Activated gamma-delta T cell treated with anti-CD3 and anti-CD28 coated beads, Interleukin-2, amount 50 U/mL, for 16 hours (primary cell): ENCODE data around the gene PRCD.
"Not testable (repeated sequence)": the region's sequence is repeated elsewhere in the genome, so short reads cannot be mapped to it uniquely, and the experiment has no call there.

Experiments used
- DNase-seq: peaks from one replicate; pipeline ENCODE4 v3.0.0-alpha.2; 2020; ENCODE audit warnings: low read depth

The PRCD gene

GRCh38 chr17:76556765-76557367 is 17.0 kb downstream of the PRCD start:
- no peak for DNase-seq

DNA sequence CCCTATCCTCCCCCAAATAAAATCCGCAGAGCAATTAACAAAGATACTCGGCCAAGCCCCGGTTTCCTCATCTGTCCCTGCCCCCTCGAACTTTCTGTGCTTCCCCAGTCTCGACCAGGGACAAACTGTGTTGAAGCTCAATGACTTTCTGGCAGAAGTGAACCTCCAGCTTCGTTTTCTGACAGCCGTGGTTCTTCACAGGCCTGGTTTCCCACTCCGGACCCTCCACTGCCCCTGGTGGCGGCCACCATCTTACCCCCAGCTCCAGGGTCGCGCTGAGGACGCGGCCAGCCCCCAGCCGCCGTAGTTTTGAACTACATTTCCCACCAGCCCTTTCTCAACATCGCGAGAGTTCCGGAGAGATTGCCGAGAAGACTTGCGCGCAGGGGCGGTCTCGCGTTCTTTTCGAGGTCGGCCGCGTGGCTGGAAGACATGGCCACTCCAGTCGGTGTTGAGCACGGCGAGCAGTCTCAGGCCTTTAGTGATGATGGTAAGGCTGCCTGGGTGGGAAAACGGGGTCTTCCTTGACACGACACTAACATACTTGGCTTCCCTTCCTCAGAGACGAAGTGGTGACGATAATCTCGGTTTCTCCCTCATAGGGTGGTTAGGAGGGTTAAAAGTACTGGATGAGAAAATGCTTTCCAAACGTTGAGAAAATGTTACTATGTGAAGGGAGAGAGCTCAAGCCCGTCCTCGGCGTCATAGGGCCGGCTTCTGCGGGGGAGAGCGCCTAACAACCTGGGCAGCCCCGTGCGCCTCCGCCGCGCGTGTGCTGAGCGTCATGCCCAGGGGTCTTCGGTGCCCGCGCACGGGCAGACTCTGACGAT is 17.7 kb downstream of the PRCD start:
- peak; percentile 89 for DNase-seq

- no peak for DNase-seq
Measured at GRCh38 chr17:76558198-76559095, 18.6 kb downstream of the PRCD start.

DNA sequence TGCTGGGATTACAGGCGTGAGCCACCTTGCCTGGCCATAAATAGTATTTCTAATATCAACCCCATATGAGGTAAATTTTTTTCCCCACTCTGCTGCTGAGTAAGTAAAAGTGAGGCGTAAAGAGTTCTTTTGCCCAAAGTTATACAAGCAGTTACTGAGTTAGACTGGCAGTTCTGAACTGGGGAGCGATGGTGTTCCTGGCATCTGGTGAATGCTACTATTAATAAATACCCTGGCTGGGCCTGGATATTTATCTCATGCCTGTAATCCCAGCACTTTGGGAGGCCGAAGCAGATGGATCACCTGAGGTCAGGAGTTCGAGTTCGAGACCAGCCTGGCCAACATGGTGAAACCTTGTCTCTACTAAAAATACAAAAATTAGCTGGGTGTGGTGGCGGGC is 19.6 kb downstream of the PRCD start:
- not testable (repeated sequence) for DNase-seq

DNA sequence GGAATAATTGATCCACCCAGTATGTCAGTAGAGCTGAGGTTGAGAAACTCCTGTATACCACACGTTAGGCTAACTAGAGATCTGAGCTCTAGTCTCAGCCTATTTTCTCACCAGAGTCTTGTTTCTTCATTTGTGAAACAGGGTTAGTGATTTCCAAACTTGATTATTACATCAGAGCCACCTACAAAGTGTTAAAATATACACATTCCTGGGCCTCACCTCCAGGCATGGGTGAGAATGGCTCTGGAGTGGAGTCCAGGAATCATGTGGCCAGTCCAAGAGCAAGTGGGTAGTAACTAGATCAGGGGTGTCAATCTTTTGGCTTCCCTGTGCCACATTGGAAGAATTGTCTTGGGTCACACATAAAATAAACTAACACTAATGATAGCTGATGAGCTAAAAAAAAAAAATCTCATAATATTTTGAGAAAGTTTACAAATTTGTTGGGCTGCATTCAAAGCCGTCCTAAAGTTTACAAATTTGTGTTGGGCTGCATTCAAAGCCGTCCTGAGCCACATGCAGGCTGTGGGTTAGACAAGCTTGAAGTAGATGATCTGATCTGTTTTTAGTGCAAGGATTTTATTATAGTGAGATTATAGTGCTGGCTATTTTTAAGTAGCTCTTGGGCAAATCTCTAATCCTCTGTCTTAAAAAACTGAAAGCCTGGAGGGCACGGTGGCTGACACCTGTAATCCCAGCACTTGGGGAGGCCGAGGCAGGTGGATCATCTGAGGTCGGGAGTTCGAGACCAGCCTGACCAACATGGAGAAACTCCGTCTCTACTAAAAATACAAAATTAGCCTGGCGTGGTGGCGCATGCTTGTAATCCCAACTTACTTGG is 20.4 kb downstream of the PRCD start:
- no peak for DNase-seq

- no peak for DNase-seq
Measured at GRCh38 chr17:76560877-76561221, 21.0 kb downstream of the PRCD start.

- no peak for DNase-seq
Measured at GRCh38 chr17:76561332-76561731, 21.5 kb downstream of the PRCD start.

DNA sequence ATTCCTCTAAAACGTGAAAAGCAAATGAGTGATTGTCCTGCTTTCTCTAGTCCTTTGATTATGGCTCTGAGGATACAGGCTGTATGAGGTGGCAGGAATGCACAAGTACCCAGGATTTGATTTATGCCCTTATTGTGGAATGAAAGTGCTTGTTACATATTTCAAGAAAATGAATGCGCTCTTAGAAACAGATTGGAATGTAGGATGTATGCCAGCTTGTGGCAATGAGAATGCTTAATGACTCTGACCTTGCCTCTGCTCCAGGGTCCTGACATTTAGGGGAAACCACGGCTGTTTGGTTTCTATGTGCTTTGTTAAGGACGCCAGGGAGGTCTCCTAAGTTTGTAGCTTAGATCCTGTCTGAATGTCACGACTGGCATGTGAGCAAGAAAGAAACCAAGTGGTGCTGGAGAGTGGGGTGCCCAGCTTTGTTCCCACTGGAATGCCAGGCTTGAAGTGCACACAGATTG is 22.0 kb downstream of the PRCD start:
- no peak for DNase-seq

GRCh38 chr17:76562734-76563148 is 22.9 kb downstream of the PRCD start:
- no peak for DNase-seq

- not testable (repeated sequence) for DNase-seq
Measured at GRCh38 chr17:76563359-76563758, 23.5 kb downstream of the PRCD start.

- DNase-seq, result not testable (repeated sequence)
Measured at GRCh38 chr17:76564991-76565727, 25.3 kb downstream of the PRCD start.

- no peak for DNase-seq
Measured at GRCh38 chr17:76565728-76566612, 26.1 kb downstream of the PRCD start.

DNA sequence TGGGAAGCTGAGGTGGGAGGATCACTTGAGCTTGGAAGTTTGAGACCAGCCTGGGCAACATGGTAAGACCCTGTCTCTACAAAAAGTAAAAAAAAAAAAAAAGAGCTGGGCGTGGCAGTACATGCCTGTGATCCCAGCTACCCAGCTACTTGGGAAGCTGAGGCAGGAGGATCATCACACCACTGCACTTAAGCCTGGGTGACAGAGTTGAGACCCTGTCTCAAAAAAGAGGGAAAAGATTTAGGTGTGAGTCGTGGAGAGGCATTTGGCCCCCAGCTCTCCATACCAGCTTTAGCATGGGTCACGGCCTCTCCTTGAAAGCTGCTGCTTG is 26.7 kb downstream of the PRCD start:
- no peak for DNase-seq

DNA sequence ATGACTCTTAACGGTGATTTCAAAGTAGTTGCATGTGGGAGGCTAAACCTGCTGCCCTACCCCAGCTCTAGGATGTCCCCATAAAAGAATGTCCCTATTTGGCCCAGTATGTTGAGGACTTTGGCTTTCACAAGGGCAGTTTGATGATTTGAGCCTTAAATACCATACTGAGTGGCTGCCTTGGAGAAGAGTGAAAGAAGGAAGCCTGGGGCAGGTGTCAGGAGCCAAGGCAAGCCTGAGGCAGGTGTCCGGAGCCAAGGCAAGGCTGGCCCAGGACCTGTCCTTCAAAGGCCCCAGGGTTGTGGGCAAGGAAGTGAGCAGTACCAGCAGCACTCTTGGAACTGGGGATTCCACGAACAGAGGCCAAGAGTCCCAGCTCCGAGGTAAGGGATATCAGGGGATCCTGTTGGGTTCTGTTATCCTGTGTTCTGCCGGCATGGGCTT is 27.2 kb downstream of the PRCD start:
- DNase-seq, result no peak

DNA sequence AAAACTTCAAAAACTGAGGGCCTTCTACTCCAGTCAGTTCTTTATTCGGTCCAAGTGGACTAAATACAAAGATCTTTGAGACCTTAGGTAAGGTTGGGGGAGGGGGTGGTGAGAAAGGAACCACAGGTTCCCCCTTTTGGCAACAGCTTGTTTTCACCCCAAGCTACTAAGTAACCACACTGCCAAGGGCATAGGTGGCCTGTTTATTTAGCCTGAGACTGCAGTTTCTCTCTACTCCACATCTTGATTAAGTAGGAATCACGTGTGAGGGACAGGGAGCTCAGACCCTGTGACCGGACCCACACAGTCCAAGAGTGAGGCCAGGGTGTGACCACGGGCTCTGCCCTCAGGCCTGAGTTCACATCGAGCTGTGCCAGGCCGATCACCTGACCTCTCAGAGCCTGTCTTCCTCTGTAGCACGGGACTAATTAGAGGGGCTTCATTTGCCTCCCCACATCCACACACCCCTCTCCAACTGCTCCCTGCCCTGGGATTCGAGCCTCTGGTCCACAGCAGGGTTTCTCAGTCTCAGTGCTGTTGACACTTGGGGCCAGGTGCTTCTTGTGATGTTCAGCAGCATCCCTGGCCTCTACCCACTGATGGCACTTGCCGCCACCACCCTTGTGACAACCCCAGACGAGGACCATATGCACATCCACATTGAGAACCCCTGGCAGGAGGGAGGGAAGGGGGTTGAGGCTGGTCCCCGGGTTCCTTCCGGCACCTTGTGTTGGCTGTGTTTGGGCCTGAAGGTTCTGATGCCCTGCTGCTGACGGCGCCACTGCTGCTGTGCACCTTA is 28.0 kb downstream of the PRCD start:
- no peak for DNase-seq

DNA sequence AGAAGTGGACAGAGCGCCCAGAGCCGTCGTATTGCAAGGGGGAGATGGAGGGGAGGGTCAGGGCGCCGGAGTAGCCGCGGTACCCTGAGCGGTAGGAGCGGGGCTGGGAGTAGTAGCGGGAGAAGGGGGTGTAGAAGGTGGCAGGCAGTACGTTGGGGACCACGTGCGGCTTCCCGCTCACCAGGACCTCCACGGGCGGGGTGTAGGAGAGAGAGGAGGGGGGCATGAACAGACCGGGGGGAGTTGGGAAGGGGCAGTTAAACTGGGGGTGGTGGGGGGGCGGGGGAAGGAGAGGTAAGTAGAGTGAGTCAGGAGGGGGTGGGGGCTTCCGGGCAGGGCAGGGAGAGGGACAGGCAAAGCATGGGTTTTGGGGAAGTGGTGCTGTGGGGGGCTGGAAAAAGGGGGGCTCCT is 29.0 kb downstream of the PRCD start:
- no peak for DNase-seq

DNA sequence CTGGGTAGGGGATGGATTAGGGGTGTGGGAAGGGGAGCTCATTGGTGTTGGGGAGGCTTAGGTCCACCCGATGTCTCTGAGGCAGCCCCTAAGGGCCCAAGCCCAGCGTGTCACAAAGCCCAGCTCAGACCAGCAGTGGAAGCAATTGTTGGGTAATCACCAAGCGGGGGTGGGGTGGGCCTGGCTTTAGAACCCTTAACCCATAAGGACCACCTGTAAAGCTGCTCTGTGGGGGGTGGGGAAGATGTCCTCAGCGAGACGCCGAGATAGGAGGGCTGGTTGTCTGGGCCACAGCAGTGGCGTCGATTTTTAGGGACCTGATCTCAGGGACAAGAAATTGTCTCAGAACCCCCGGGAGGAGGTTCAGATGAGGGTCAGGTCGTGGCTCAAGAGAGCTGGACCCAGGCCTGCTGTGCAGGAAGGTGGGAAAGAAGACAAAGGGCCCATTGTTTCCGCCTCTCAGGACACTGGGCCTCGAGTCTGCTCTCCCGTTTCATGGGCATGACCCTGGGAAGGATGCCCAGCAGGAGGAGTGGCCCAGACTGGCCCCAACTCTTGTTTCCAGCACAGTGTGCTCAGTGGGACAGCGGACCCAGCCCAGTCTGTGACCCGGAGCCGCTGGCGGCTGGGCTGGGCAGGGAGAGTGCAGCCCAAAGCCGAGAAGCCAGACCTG is 29.9 kb downstream of the PRCD start:
- no peak for DNase-seq

- DNase-seq, result no peak
Measured at GRCh38 chr17:76570457-76570856, 30.6 kb downstream of the PRCD start.
